ENCODE results near the gene MYEOV. TPM values are rescaled to one million over a fixed set of nuclear protein-coding genes. Genes with fewer than 3 reads are reported as not detected.

MYEOV gene
- total RNA-seq, 1 donor from 2014 or later = 36.9 TPM

DNA sequence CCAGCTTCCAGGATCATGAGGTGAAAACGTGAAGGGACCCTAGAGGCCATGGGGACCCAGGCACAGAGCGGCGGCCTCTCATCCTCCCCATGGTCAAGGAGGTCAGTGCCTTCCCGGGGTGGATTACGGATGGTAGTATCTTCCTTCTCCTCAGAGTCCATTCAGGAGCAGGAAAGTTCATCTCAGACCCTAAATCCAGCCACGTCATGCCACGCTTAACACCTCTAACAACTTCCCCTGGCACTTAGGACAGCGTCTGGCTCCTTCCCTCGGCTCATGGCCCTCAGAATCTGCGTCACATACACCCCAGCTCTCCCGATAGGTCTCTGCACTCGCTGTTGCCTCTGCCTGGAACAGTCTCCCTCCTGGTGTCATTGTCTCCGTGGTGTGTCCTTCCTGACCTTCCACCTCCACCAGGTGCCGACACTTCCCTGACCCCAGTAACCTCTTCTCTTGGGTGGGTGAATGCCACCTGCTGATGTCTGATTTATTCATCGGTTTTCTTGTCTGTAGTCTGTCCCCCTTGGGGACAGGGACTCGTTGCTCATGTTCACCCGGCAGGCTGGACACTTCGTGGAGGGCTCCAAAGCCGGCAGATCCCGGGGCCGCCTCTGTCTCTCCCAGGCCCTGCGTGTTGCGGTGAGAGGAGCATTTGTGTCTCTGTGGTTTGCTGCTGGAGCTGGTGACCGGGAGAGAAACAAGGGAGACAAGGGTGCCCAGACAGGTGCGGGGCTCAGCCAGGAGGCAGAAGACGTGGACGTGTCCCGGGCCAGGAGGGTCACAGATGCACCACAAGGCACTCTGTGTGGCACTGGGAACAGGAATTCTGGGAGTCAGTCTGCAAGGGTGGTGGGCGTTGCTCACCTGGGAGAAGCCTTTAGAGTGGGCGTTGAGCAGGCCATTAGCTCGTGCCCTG is 1.4 kb downstream of the MYEOV start:
- H3K27me3 ChIP-seq (ENCODE audit: control insufficient read depth, insufficient read depth, low read length) = no peaks in the 10 kb centered on the region
- peak overlapping the region; percentile 23 for H3K4me3 ChIP-seq (ENCODE audit: low read depth, low read length)
- TF ChIP-seq, protein P1, sequence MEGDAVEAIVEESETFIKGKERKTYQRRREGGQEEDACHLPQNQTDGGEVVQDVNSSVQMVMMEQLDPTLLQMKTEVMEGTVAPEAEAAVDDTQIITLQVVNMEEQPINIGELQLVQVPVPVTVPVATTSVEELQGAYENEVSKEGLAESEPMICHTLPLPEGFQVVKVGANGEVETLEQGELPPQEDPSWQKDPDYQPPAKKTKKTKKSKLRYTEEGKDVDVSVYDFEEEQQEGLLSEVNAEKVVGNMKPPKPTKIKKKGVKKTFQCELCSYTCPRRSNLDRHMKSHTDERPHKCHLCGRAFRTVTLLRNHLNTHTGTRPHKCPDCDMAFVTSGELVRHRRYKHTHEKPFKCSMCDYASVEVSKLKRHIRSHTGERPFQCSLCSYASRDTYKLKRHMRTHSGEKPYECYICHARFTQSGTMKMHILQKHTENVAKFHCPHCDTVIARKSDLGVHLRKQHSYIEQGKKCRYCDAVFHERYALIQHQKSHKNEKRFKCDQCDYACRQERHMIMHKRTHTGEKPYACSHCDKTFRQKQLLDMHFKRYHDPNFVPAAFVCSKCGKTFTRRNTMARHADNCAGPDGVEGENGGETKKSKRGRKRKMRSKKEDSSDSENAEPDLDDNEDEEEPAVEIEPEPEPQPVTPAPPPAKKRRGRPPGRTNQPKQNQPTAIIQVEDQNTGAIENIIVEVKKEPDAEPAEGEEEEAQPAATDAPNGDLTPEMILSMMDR (IDR thresholded peaks at IDR 0.05; ENCODE audit: insufficient read depth, low read length, poor library complexity, severe bottlenecking) = no peak
- H3K36me3 ChIP-seq (ENCODE audit: control insufficient read depth, insufficient read depth, low read length) = no peaks in the 10 kb centered on the region
- no peak for DNase-seq (ENCODE audit: low read depth)

DNA sequence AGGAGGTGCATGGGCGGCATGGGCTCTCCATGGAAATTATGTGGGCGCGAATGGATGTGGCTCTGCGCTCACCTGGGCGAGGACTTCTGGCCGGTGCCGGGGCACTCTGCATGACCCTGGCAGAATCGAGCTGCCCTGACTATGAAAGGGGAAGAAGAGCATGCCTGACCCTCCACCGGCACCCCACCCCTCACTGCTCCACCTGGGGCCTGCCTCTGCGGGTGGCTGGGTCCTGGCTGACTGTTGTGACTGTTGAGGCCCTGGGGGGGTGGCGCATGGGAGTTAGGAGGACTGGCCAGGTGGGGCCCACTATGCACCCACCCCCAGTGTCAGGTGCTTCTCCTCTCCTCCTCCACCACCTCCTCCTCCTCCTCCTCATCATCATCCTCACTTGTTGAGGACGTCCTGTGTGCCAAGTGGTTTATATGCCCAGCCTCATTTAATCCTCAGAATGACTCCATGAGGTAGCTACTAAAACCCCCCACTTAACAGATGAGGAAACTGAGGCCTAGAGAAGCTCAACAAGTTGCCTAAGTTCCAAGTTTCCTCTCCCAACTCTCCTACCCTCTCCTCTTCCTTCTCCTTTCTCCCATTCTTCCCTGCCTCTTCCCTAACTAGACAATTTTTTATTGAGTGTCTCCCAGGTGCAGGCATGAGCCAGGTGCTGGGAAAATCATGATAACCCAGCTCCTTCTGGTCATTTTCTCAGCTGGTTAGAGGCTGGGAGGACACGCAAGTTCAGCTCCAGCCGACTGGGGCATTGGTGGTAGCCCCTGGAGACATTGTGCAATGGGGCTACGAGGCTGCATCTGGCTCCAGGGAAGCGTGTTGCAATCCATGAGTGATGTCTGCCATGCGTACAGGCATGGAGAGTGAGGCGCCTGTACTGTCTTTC is 2.3 kb downstream of the MYEOV start:
- H3K4me3 ChIP-seq (ENCODE audit: low read depth, low read length) = no peak overlapping the region
- no peak for DNase-seq (ENCODE audit: low read depth)
- H3K27me3 ChIP-seq (ENCODE audit: control insufficient read depth, insufficient read depth, low read length) = no peaks in the 10 kb centered on the region
- no peaks in the 10 kb centered on the region for H3K36me3 ChIP-seq (ENCODE audit: control insufficient read depth, insufficient read depth, low read length)
- TF ChIP-seq, protein P1 (IDR thresholded peaks at IDR 0.05; ENCODE audit: insufficient read depth, low read length, poor library complexity, severe bottlenecking) = no peak

- Histone ChIP-seq H3K36me3 (ENCODE audit: control insufficient read depth, insufficient read depth, low read length) (no peaks in the 10 kb centered on the region), H3K4me3 (ENCODE audit: low read depth, low read length) (no peak overlapping the region), H3K27me3 (ENCODE audit: control insufficient read depth, insufficient read depth, low read length) (no peaks in the 10 kb centered on the region)
- TF ChIP-seq, protein P1 (IDR thresholded peaks at IDR 0.05; ENCODE audit: insufficient read depth, low read length, poor library complexity, severe bottlenecking) = no peak
- peak; percentile 96 for DNase-seq (ENCODE audit: low read depth)
These were observed 3.2 kb downstream of the MYEOV start for GRCh38 chr11:69296890-69297786.

- H3K4me3 ChIP-seq (ENCODE audit: low read depth, low read length) = no peak overlapping the region
- DNase-seq (ENCODE audit: low read depth) = no peak
- no peaks in the 10 kb centered on the region for H3K36me3 ChIP-seq (ENCODE audit: control insufficient read depth, insufficient read depth, low read length)
- H3K27me3 ChIP-seq (ENCODE audit: control insufficient read depth, insufficient read depth, low read length) = no peaks in the 10 kb centered on the region
- TF ChIP-seq, protein P1 (IDR thresholded peaks at IDR 0.05; ENCODE audit: insufficient read depth, low read length, poor library complexity, severe bottlenecking) = no peak
These were observed 3.9 kb downstream of the MYEOV start for GRCh38 chr11:69297787-69298266.

- Histone ChIP-seq H3K36me3 (ENCODE audit: control insufficient read depth, insufficient read depth, low read length) (no peaks in the 10 kb centered on the region), H3K4me3 (ENCODE audit: low read depth, low read length) (no peak overlapping the region), H3K27me3 (ENCODE audit: control insufficient read depth, insufficient read depth, low read length) (no peaks in the 10 kb centered on the region)
- TF ChIP-seq, protein P1 (IDR thresholded peaks at IDR 0.05; ENCODE audit: insufficient read depth, low read length, poor library complexity, severe bottlenecking) = no peak
- DNase-seq (ENCODE audit: low read depth) = peak; percentile 90
These were observed 4.5 kb downstream of the MYEOV start for GRCh38 chr11:69298267-69299022.
